Measurements from ENCODE around the gene PEPD.

DNA sequence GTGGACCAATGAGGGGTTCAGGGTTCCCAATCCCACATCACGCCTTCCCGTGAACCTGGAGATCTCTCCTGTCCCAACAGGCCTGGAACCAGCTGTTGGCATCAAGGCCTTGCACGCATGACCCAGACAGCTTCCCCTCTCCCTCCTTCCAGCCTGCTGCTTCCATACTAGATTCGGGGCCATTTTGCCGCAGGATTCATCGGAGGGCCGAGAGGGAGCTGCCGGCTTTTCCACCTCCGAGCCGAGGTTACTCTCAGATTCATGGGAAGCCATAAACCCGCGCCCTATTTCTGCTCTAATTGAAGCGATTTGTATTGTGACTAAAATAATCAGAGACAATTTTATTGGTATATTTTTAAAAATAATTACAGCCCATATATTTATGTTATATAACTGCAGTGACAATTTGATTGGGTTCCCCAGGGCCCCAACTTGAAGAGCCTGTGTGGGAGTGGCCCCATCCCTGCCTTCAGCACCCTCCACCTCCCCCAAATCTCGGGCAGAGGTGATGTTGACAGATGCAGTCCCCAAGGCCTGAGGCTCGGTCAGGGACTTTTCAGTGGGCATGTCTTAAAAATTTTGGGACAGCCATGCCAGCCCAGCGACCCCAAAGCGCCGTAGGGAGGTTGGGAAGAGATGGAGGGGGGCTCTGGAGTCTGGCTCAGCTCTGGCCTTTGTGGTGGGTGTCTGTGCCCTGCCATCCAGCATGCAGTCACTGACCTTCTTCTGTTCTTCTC lies 30.8 kb upstream of the PEPD start:
- TF ChIP-seq, protein P1, sequence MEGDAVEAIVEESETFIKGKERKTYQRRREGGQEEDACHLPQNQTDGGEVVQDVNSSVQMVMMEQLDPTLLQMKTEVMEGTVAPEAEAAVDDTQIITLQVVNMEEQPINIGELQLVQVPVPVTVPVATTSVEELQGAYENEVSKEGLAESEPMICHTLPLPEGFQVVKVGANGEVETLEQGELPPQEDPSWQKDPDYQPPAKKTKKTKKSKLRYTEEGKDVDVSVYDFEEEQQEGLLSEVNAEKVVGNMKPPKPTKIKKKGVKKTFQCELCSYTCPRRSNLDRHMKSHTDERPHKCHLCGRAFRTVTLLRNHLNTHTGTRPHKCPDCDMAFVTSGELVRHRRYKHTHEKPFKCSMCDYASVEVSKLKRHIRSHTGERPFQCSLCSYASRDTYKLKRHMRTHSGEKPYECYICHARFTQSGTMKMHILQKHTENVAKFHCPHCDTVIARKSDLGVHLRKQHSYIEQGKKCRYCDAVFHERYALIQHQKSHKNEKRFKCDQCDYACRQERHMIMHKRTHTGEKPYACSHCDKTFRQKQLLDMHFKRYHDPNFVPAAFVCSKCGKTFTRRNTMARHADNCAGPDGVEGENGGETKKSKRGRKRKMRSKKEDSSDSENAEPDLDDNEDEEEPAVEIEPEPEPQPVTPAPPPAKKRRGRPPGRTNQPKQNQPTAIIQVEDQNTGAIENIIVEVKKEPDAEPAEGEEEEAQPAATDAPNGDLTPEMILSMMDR (IDR thresholded peaks at IDR 0.05; ENCODE audit: low read length) = no peak
- no peak for TF ChIP-seq EZH2phosphoT487 (IDR thresholded peaks at IDR 0.05; ENCODE audit: low read length)
